ENCODE data around the gene GLUD1. TPM values are rescaled to one million over a fixed set of nuclear protein-coding genes. Genes with fewer than 3 reads are reported as not detected.
"Not testable (repeated sequence)": the region's sequence is repeated elsewhere in the genome, so short reads cannot be mapped to it uniquely, and the experiment has no call there.

The GLUD1 gene
- total RNA-seq, 1 experiment from 2014 or later, result 151 TPM

DNA sequence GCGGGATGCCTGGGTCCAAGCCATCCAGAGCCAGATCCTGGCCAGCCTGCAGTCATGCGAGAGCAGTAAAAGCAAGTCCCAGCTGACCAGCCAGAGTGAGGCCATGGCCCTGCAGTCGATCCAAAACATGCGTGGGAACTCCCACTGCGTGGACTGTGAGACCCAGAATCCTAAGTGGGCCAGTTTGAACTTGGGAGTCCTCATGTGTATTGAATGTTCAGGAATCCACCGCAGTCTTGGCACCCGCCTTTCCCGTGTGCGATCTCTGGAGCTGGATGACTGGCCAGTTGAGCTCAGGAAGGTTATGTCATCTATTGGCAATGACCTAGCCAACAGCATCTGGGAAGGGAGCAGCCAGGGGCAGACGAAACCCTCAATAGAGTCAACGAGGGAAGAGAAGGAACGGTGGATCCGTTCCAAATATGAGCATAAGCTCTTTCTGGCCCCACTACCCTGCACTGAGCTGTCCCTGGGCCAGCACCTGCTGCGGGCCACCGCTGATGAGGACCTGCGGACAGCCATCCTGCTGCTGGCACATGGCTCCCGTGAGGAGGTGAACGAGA lies 85.4 kb downstream of the GLUD1 start:
- not testable (repeated sequence) for H3K36me3 ChIP-seq (replicated peaks; ENCODE audit: control insufficient read depth, insufficient read depth, low read length); H3K27me3 ChIP-seq (ENCODE audit: control insufficient read depth, insufficient read depth, low read length); H3K4me3 ChIP-seq (ENCODE audit: insufficient read depth, low read depth, low read length); DNase-seq

DNA sequence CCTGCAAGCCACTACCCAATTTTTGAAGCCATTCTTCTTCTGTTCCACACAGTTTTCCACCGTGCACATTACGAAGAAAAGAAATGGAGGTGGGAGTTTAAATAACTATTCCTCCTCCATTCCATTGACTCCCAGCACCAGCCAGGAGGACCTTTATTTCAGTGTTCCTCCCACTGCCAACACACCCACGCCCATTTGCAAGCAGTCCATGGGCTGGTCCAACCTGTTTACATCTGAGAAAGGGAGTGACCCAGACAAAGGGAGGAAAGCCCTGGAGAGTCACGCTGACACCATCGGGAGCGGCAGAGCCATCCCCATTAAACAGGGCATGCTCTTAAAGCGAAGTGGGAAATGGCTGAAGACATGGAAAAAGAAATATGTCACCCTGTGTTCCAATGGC lies 86.3 kb downstream of the GLUD1 start:
- not testable (repeated sequence) for H3K4me3 ChIP-seq (ENCODE audit: insufficient read depth, low read depth, low read length); DNase-seq; H3K36me3 ChIP-seq (replicated peaks; ENCODE audit: control insufficient read depth, insufficient read depth, low read length)

DNA sequence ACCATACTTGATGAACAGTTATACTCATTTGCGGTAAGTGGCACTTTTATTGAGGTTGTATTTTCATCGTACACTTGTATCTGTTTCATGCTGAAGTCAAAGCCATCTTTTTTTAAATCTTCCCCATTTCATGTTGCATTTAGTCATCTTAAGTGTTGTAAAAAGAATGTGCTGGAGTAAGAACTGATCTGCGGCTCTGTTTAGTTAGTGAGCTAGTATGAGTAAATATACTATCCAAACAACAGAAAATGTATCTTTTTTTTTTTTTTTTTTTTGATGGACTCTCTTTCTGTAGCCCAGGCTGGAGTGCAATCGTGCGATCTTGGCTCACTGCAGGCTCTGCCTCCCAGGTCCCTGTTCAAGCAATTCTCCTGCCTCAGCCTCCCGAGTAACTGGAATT lies 87.0 kb downstream of the GLUD1 start:
- not testable (repeated sequence) for H3K36me3 ChIP-seq (replicated peaks; ENCODE audit: control insufficient read depth, insufficient read depth, low read length); H3K27me3 ChIP-seq (ENCODE audit: control insufficient read depth, insufficient read depth, low read length); H3K4me3 ChIP-seq (ENCODE audit: insufficient read depth, low read depth, low read length); DNase-seq

More for the DNA sequence above, 86.3 kb downstream of the GLUD1 start:
- not testable (repeated sequence) for H3K27me3 ChIP-seq (ENCODE audit: control insufficient read depth, insufficient read depth, low read length)

DNA sequence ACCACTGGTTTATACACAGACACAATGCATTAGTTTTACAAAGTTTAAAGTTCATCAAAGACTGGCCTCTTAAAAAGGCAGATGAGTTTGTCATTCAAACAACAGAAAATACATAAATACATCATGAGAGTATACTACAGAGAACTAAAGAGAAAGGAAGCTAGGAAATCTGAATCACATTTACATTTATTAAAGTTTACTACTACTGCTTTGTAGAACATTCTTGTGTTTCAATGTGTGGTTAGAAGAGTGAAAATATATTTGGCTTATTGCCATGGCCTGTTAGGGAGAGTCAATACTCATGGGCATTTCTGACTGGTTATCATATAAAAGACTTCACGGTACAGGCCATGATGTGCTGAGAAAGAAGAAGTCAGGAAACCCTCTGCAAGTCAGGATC lies 87.5 kb downstream of the GLUD1 start:
- DNase-seq; H3K4me3 ChIP-seq (ENCODE audit: insufficient read depth, low read depth, low read length); H3K36me3 ChIP-seq (replicated peaks; ENCODE audit: control insufficient read depth, insufficient read depth, low read length); H3K27me3 ChIP-seq (ENCODE audit: control insufficient read depth, insufficient read depth, low read length): not testable (repeated sequence)

DNA sequence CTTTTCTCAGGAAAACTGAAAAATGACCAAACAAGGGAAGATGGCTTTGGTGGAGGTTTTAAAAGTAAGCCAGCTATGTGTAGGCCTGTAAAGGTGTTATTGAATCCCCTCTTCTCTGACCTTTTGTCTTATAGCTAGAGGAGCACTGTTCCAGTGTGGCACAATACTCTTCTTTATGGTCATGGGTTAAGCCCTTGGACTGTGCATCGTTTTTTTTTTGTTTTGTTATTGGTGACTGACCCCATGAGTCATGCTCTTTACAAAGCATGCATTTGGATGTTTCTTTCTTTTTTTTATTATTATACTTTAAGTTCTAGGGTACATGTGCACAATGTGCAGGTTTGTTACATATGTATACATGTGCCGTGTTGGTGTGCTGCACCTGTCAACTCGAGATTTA lies 94.2 kb downstream of the GLUD1 start:
- Histone ChIP-seq H3K4me3 (ENCODE audit: insufficient read depth, low read depth, low read length) (no peak overlapping the region), H3K27me3 (ENCODE audit: control insufficient read depth, insufficient read depth, low read length) (no peaks in the 10 kb centered on the region), H3K36me3 (replicated peaks; ENCODE audit: control insufficient read depth, insufficient read depth, low read length) (no peaks in the 10 kb centered on the region)
- DNase-seq, result no peak

Other genes with a start within 250 kb of the GLUD1 start
- 1.7 and 2.7 TPM in 2 replicates for gene MMRN2, start 137.2 kb downstream of the GLUD1 start, total RNA-seq (2014; rRNA removed; shearing (Covaris generic))
- 23.4 and 26.7 TPM in 2 replicates for gene SNCG, start 136.2 kb downstream of the GLUD1 start, total RNA-seq (2014; rRNA removed; shearing (Covaris generic))
- gene ADIRF, start 126.4 kb downstream of the GLUD1 start, total RNA-seq (2014; rRNA removed; shearing (Covaris generic)), result not detected in 2 replicates
- not detected in 2 replicates for gene FAM25A, start 74.5 kb downstream of the GLUD1 start, total RNA-seq (2014; rRNA removed; shearing (Covaris generic))
- gene SHLD2, start 363 bp upstream of the GLUD1 start, total RNA-seq (2014; rRNA removed; shearing (Covaris generic)), result 31.2 and 35.8 TPM in 2 replicates
- 0.04 TPM in 1 of 2 replicates, not detected in the other for gene NUTM2A, start 130.6 kb upstream of the GLUD1 start, total RNA-seq (2014; rRNA removed; shearing (Covaris generic))

All from H7 (cell line).